Activated CD4-positive, alpha-beta memory T cell treated with anti-CD3 and anti-CD28 coated beads for 36 hours (primary cell): ENCODE measurements around the gene HIPK3. TPM values are rescaled to one million over a fixed set of nuclear protein-coding genes. Genes with fewer than 3 reads are reported as not detected.
A peak's percentile ranks its signal among the peaks of the same experiment; 100 is the strongest.

Experiments used
- CTCF ChIA-PET: fragments of 350-600 bp; sonication (Branson Sonifier 250); formaldehyde crosslinking; loops from one replicate; lab custom pipeline; 2021; ENCODE audit warnings: antibody characterized with exemption, inconsistent platforms; lab: Charles Lee
- POLR2A ChIA-PET: fragments of 350-600 bp; sonication (Branson Sonifier 250); formaldehyde crosslinking; loops from one replicate; lab custom pipeline; 2021; ENCODE audit warnings: antibody characterized with exemption; lab: Charles Lee
- DNase-seq: peaks from one replicate; pipeline ENCODE4 v3.0.0-alpha.2; 2020
- H3K27ac Mint-ChIP-seq: one replicate; pipeline ENCODE4 v1.8.0; 2021; ENCODE audit warnings: mixed read lengths
- H3K27me3 Mint-ChIP-seq: one replicate; pipeline ENCODE4 v1.8.0; 2021; ENCODE audit warnings: mixed read lengths
- H3K36me3 Mint-ChIP-seq: one replicate; pipeline ENCODE4 v1.8.0; 2021; ENCODE audit warnings: mixed read lengths
- H3K4me1 Mint-ChIP-seq: one replicate; pipeline ENCODE4 v1.8.0; 2021; ENCODE audit warnings: low read depth, mixed read lengths
- H3K4me3 Mint-ChIP-seq: one replicate; pipeline ENCODE4 v1.8.0; 2021; ENCODE audit warnings: mild to moderate bottlenecking, mixed read lengths
- H3K9me3 Mint-ChIP-seq: one replicate; pipeline ENCODE4 v1.8.0; 2021; ENCODE audit warnings: mixed read lengths
- intact Hi-C: fragments of 100-400 bp; cut with micrococcal nuclease; formaldehyde crosslinking; loops from one replicate; pipeline ENCODE4 v1.15.1; 2023
- total RNA-seq, 2 experiments: library from RNA; stranded (reverse); gene quantifications; one replicate each; pipeline ENCODE4 v1.2.3, GENCODE V29; 2021

The HIPK3 gene
- total RNA-seq, 2 experiments from 2014 or later = 35.4 TPM

DNA sequence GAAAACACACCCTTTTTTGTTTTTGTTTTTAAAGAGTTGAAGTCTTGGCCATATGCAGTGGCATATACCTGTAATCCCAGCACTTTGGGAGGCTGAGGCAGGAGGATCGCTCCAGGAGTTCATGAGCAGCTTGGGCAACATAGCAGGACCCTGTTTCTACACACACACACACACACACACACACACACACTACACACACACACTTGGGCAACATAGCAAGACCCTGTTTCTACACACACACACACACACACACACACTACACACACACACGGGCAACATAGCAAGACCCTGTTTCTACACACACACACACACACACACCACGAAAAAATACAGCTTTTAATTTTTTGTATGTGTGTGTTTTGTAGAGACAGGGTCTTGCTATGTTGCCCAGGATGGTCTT, 54.5 kb downstream of the HIPK3 start:
- Mint-ChIP-seq H3K4me1 (peaks cover 41% of the 10 kb centered on the region), H3K27ac (no peak overlapping the region), H3K27me3 (no peaks in the 10 kb centered on the region), H3K36me3 (peaks cover 5% of the 10 kb centered on the region), H3K9me3 (no peaks in the 10 kb centered on the region), H3K4me3 (no peak overlapping the region)
- DNase-seq = no peak
- POLR2A ChIA-PET = no interaction called here
- intact Hi-C loops = no loop called here
- CTCF ChIA-PET = interaction anchor here (1.0 to 1.1 kb wide), 2 partner anchors 10 to 11 kb away, joined by 4 to 7 read pairs; no protein-coding TSS in a partner anchor

- ChIA-PET CTCF (no interaction called here), POLR2A (no interaction called here)
- intact Hi-C loops = no loop called here
- H3K9me3 Mint-ChIP-seq = no peaks in the 10 kb centered on the region
- H3K27ac Mint-ChIP-seq = no peak overlapping the region
- H3K27me3 Mint-ChIP-seq = no peaks in the 10 kb centered on the region
- H3K36me3 Mint-ChIP-seq = peaks cover 5% of the 10 kb centered on the region
- no peak for DNase-seq
- H3K4me1 Mint-ChIP-seq = peaks cover 27% of the 10 kb centered on the region
- H3K4me3 Mint-ChIP-seq = no peak overlapping the region
Measured at GRCh38 chr11:33315822-33316221, 58.6 kb downstream of the HIPK3 start.

DNA sequence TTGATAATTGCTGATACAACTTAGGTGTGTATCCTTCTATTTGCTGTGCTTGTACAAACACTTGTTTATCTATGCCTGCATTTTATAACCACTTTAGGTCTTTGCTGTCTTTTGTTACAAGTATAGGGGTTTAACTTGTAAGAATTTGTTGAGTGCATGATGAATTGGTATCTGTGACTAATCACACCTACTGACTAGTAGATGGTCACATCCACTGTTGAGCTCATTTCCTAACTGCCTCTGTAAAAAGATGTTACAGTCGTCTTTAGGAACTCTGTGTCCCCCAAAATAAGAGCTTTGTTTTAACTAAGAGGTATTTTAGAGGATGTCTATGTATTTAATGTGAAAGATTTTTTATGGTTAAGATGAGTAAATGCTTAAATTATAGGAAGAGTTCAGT, 60.5 kb downstream of the HIPK3 start:
- H3K27me3 Mint-ChIP-seq = no peaks in the 10 kb centered on the region
- ChIA-PET CTCF (no interaction called here), POLR2A (no interaction called here)
- H3K4me1 Mint-ChIP-seq = peaks cover 22% of the 10 kb centered on the region
- H3K27ac Mint-ChIP-seq = peak overlapping the region; percentile 2
- intact Hi-C loops = no loop called here
- no peak overlapping the region for H3K4me3 Mint-ChIP-seq
- H3K36me3 Mint-ChIP-seq = peaks cover 5% of the 10 kb centered on the region
- DNase-seq = no peak
- no peaks in the 10 kb centered on the region for H3K9me3 Mint-ChIP-seq

DNA sequence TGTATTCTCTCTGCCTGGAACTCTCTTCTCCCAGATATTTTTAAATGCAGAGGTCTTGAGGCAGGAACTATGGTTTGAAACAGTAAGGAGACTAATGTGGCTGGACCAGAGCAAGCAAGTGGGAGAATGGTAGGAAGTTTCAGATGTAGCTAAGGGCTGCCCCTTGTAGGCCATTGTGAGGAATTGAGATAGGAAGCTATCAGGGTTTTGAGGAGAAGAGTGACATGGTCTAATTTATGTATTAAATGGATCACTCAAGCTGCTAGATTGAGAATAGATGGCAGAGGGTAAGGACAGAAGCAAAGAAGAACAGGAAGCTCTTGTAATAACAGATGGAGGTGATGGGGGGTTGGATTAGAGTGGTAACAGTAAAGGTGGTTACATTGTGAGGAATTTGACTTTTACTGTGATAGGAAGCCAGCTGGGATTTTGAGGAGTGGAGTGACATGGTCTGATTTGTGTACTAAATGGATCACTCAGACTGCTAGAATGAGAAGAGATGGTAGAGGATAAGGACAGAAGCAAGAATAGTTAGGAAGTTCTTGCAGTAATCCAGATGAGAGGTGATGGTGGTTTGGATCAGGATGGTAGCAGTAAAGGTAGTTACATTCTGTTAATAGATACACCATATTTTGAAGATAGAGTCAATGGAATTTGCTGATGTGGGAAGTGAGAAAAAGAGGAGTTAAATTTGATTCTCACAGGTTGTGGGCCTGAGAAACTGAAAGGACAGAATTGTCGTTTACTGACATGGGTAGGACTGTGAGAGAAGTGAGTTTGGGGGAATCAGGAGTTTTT, 63.0 kb downstream of the HIPK3 start:
- Mint-ChIP-seq H3K4me1 (peaks cover 30% of the 10 kb centered on the region), H3K27me3 (no peaks in the 10 kb centered on the region), H3K36me3 (peaks cover 4% of the 10 kb centered on the region), H3K4me3 (no peak overlapping the region), H3K27ac (no peak overlapping the region), H3K9me3 (no peaks in the 10 kb centered on the region)
- ChIA-PET CTCF (interaction anchor here (0.7 kb wide), 1 partner anchor 72 kb away, joined by 3 read pairs; no protein-coding TSS in a partner anchor), POLR2A (no interaction called here)
- intact Hi-C loops = loop anchor here (10.0 kb wide), 1 partner anchor 355 kb away; no protein-coding TSS in a partner anchor
- DNase-seq = no peak

GRCh38 chr11:33320814-33321330, 63.7 kb downstream of the HIPK3 start:
- CTCF ChIA-PET = no interaction called here
- Mint-ChIP-seq H3K4me1 (peaks cover 30% of the 10 kb centered on the region), H3K27ac (no peak overlapping the region), H3K4me3 (no peak overlapping the region), H3K36me3 (peaks cover under 1% of the 10 kb centered on the region), H3K9me3 (no peaks in the 10 kb centered on the region), H3K27me3 (no peaks in the 10 kb centered on the region)
- POLR2A ChIA-PET = no interaction called here
- DNase-seq = no peak
- intact Hi-C loops = loop anchor here (10.0 kb wide), 1 partner anchor 356 kb away; no protein-coding TSS in a partner anchor

DNA sequence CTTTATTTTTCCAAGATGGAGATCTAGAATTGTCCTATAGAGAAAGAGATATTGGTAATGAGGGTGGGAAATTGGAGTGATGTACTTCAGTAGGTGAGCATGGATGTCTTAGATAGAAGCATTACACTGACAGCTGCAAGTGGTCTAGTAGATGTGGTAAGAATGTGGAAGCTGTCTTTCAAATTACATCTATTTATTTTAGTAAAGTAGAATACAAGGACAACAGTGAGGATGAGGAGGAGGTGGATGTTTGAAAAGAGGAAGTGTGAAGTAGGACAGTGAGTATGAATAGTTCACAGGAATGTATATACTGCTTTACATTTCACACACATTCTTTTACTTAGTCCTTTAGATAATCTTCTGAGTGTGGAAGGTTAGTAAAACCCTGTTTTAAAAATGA, 64.2 kb downstream of the HIPK3 start:
- POLR2A ChIA-PET = no interaction called here
- Mint-ChIP-seq H3K9me3 (no peaks in the 10 kb centered on the region), H3K27ac (no peak overlapping the region), H3K4me3 (no peak overlapping the region), H3K27me3 (no peaks in the 10 kb centered on the region), H3K4me1 (peaks cover 27% of the 10 kb centered on the region), H3K36me3 (no peaks in the 10 kb centered on the region)
- CTCF ChIA-PET = interaction anchor here (0.8 to 1.0 kb wide), 2 partner anchors 10 kb away, joined by 4 read pairs; no protein-coding TSS in a partner anchor
- DNase-seq = no peak
- intact Hi-C loops = loop anchor here (10.0 kb wide), 1 partner anchor 357 kb away; no protein-coding TSS in a partner anchor

DNA sequence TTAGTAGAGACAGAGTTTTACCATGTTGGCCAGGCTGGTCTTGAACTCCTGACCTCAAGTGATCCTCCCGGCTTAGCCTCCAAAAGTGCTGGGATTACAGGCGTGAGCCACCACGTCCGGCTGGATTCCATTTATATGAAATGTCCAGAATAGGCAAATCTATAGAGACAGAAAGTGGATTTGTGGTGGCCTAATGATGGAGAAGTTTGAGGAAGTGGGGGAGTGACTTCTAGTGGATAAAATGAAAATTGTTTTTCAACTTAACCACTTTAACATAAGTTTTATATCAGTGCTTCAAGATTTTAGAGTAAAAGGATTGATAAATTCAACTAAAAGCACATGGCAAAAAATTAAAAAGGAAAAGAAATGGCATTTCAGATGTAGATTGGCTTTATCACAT, 66.2 kb downstream of the HIPK3 start:
- Mint-ChIP-seq H3K27ac (no peak overlapping the region), H3K4me3 (no peak overlapping the region), H3K36me3 (no peaks in the 10 kb centered on the region), H3K9me3 (no peaks in the 10 kb centered on the region), H3K4me1 (peaks cover 27% of the 10 kb centered on the region), H3K27me3 (no peaks in the 10 kb centered on the region)
- DNase-seq = no peak
- ChIA-PET POLR2A (no interaction called here), CTCF (no interaction called here)
- intact Hi-C loops = loop anchor here (10.0 kb wide), 1 partner anchor 359 kb away; no protein-coding TSS in a partner anchor

DNA sequence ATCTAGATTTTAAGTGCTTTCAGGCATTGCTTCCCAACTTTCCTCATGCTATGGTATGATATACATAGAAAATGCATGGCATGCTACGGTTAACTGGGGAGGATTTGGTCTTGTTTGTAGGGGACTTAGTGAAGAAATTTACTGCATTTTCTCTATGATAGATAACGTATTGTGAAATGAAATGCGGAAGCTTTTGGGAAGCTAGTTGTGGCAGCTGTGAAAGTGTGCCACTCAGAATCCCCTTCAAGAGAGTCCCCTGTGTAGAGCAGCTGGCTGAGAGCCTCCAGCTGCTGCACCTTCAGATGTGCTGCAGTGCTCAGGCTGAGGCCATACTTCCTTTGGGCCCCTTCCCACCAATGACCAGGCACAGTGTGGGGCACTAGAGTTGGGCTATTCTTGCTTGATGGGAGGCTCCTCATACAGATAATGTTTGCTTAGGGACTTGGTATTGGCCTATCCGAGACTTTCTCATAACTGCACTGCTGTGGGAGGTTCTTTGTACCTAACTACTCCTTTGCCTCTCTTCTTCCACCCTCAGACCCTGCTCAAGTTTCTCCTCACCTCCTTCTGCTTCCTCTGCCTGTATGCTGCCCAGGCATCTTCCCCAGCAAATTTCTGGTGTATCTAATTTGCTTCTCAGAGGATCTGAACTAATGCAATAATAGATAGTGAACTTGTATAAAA, 67.3 kb downstream of the HIPK3 start:
- Mint-ChIP-seq H3K36me3 (no peaks in the 10 kb centered on the region), H3K4me1 (peaks cover 27% of the 10 kb centered on the region), H3K27ac (no peak overlapping the region), H3K4me3 (no peak overlapping the region), H3K27me3 (no peaks in the 10 kb centered on the region), H3K9me3 (no peaks in the 10 kb centered on the region)
- CTCF ChIA-PET = no interaction called here
- POLR2A ChIA-PET = no interaction called here
- intact Hi-C loops = loop anchor here (10.0 kb wide), 1 partner anchor 360 kb away; no protein-coding TSS in a partner anchor
- DNase-seq = no peak

GRCh38 chr11:33325451-33325850, 68.3 kb downstream of the HIPK3 start:
- ChIA-PET CTCF (interaction anchor here (6.9 kb wide), 1 partner anchor 160 kb away, joined by 50 read pairs; no protein-coding TSS in a partner anchor), POLR2A (no interaction called here)
- no peak for DNase-seq
- Mint-ChIP-seq H3K4me1 (peaks cover 27% of the 10 kb centered on the region), H3K27ac (no peak overlapping the region), H3K4me3 (no peak overlapping the region), H3K36me3 (no peaks in the 10 kb centered on the region), H3K9me3 (no peaks in the 10 kb centered on the region), H3K27me3 (no peaks in the 10 kb centered on the region)
- intact Hi-C loops = loop anchor here (5.0 to 10.0 kb wide), 2 partner anchors 258 to 361 kb away; no protein-coding TSS in a partner anchor

- ChIA-PET POLR2A (interaction anchor here (0.7 kb wide), 1 partner anchor 1349 kb away, joined by 4 read pairs; no protein-coding TSS in a partner anchor), CTCF (interaction anchor here (0.6 to 6.9 kb wide), 9 partner anchors 16 to 243 kb away, joined by 3 to 50 read pairs (median 3); partner anchors contain the start of gene HIPK3)
- DNase-seq = peak; percentile 55
- H3K4me3 Mint-ChIP-seq = no peak overlapping the region
- intact Hi-C loops = loop anchor here (1.0 to 10.0 kb wide), 4 partner anchors 72 to 365 kb away; no protein-coding TSS in a partner anchor
- peaks cover 2% of the 10 kb centered on the region for H3K36me3 Mint-ChIP-seq
- no peak overlapping the region for H3K27ac Mint-ChIP-seq
- no peaks in the 10 kb centered on the region for H3K27me3 Mint-ChIP-seq
- H3K4me1 Mint-ChIP-seq = peaks cover 14% of the 10 kb centered on the region
- H3K9me3 Mint-ChIP-seq = no peaks in the 10 kb centered on the region
Measured at GRCh38 chr11:33329705-33330329, 72.6 kb downstream of the HIPK3 start.

- H3K27me3 Mint-ChIP-seq = no peaks in the 10 kb centered on the region
- intact Hi-C loops = no loop called here
- ChIA-PET CTCF (interaction anchor here (1.4 kb wide), 1 partner anchor 11 kb away, joined by 5 read pairs; no protein-coding TSS in a partner anchor), POLR2A (no interaction called here)
- no peaks in the 10 kb centered on the region for H3K4me1 Mint-ChIP-seq
- DNase-seq = no peak
- H3K4me3 Mint-ChIP-seq = no peak overlapping the region
- peaks cover 2% of the 10 kb centered on the region for H3K36me3 Mint-ChIP-seq
- no peaks in the 10 kb centered on the region for H3K9me3 Mint-ChIP-seq
- H3K27ac Mint-ChIP-seq = no peak overlapping the region
Measured at GRCh38 chr11:33333816-33334215, 76.6 kb downstream of the HIPK3 start.
